H1 (cell line): ENCODE measurements around the gene MORF4L1. TPM values are rescaled to one million over a fixed set of nuclear protein-coding genes. Genes with fewer than 3 reads are reported as not detected.

ENCODE experiments used
- CTCF ChIA-PET: fragments of 300-600 bp; sonication (Branson Sonifier 250); formaldehyde crosslinking; loops from one replicate; lab custom pipeline; 2021; ENCODE audit not compliant: partially characterized antibody; lab: Charles Lee
- POLR2A ChIA-PET: fragments of 300-600 bp; sonication (Branson Sonifier 250); formaldehyde crosslinking; loops from one replicate; lab custom pipeline; 2021; ENCODE audit warnings: inconsistent platforms; ENCODE audit not compliant: partially characterized antibody; lab: Charles Lee
- DNase-seq, 2 experiments: peaks; one replicate each; pipeline versions ENCODE4 v3.0.0 to v3.0.0-alpha.2; 2010 to 2022; ENCODE audit warnings: low spot score in 2 of 2, low read depth in 1 of 2, mixed read lengths in 1 of 2
- FAIRE-seq: peaks from 2 replicates; lab custom pipeline; 2011; peaks lifted over from hg19 to GRCh38; lab: Jason Lieb, UNC
- H2AFZ ChIP-seq: 2 replicates; pipeline ENCODE4 v1.8.1; 2012; ENCODE audit warnings: low read length, inconsistent platforms
- H2AK5ac ChIP-seq: 2 replicates; pipeline ENCODE4 v1.6.1; 2013; ENCODE audit warnings: low read depth, low read length
- H2BK120ac ChIP-seq: replicated peaks from 2 replicates; pipeline ENCODE3; 2013; ENCODE audit warnings: low read depth, low read length, inconsistent platforms
- H2BK12ac ChIP-seq: 2 replicates; pipeline ENCODE4 v1.6.1; 2013; ENCODE audit warnings: low read depth, low read length
- H2BK15ac ChIP-seq: 2 replicates; pipeline ENCODE4 v1.6.1; 2013; ENCODE audit warnings: low read length
- H2BK20ac ChIP-seq: 2 replicates; pipeline ENCODE4 v1.6.1; 2013; ENCODE audit warnings: low read length
- H2BK5ac ChIP-seq: 2 replicates; pipeline ENCODE4 v1.6.1; 2013; ENCODE audit warnings: low read depth, low read length
- H3K14ac ChIP-seq: 2 replicates; pipeline ENCODE4 v1.6.1; 2013; ENCODE audit warnings: inconsistent platforms; ENCODE audit not compliant: insufficient read length
- H3K18ac ChIP-seq: 2 replicates; pipeline ENCODE4 v1.6.1; 2013; ENCODE audit warnings: low read length; ENCODE audit errors: extremely low read depth
- H3K23ac ChIP-seq: 2 replicates; pipeline ENCODE4 v1.6.1; 2013; ENCODE audit warnings: inconsistent platforms; ENCODE audit not compliant: insufficient read length
- H3K23me2 ChIP-seq: 2 replicates; pipeline ENCODE4 v1.6.1; 2013; ENCODE audit warnings: low read depth, low read length
- H3K27ac ChIP-seq: 2 replicates; pipeline ENCODE4 v1.6.1; 2011; ENCODE audit warnings: low read depth, low read length, inconsistent platforms
- H3K27me3 ChIP-seq, 4 experiments: replicated peaks in 1 of 4; 1 replicate in 1 of 4; 2 replicates in 3 of 4; pipeline versions ENCODE4 v1.6.1 to v1.8.1; 2011 to 2013; ENCODE audit warnings: low read length in 3 of 4, mild to moderate bottlenecking in 3 of 4, inconsistent platforms in 2 of 4, mixed read lengths in 2 of 4, moderate library complexity in 1 of 4; ENCODE audit not compliant: control insufficient read depth in 3 of 4, insufficient read depth in 3 of 4; ENCODE audit errors: extremely low read depth in 1 of 4
- H3K36me3 ChIP-seq, 4 experiments: 2 replicates each; pipeline versions ENCODE4 v1.6.1 to v1.8.1; 2011 to 2013; ENCODE audit warnings: mild to moderate bottlenecking in 4 of 4, low read length in 3 of 4, moderate library complexity in 2 of 4, control low read depth in 1 of 4, inconsistent platforms in 1 of 4; ENCODE audit not compliant: insufficient read depth in 4 of 4, control insufficient read depth in 2 of 4
- H3K4ac ChIP-seq: replicated peaks from 2 replicates; pipeline ENCODE3; 2013; ENCODE audit warnings: low read length, low read depth, mixed read lengths, inconsistent platforms; ENCODE audit not compliant: insufficient read length
- H3K4me1 ChIP-seq, 4 experiments: replicated peaks in 1 of 4; 1 replicate in 1 of 4; 2 replicates in 3 of 4; pipeline versions ENCODE4 v1.6.1 to v1.8.1; 2011 to 2013; ENCODE audit warnings: low read length in 3 of 4, inconsistent platforms in 2 of 4, mixed read lengths in 1 of 4; ENCODE audit not compliant: insufficient read depth in 4 of 4, control insufficient read depth in 3 of 4
- H3K4me2 ChIP-seq, 2 experiments: 2 replicates each; pipeline versions ENCODE4 v1.6.1 to v1.8.1; 2011 to 2013; ENCODE audit warnings: low read depth in 2 of 2, low read length in 2 of 2, control low read depth in 1 of 2, inconsistent platforms in 1 of 2, mild to moderate bottlenecking in 1 of 2; ENCODE audit not compliant: insufficient read depth in 1 of 2
- H3K4me3 ChIP-seq, 4 experiments: fragments of 200-600, 300-600 bp in 1 of 4; sonication (generic), shearing (Covaris generic), sonication (Bioruptor Twin) in 1 of 4; 2 replicates each; pipeline versions ENCODE4 v1.5.1 to v1.8.1; 2011 to 2016; ENCODE audit warnings: low read length in 4 of 4, low read depth in 3 of 4, control low read depth in 2 of 4, inconsistent platforms in 2 of 4, mild to moderate bottlenecking in 2 of 4, mixed read lengths in 1 of 4, moderate library complexity in 1 of 4; ENCODE audit not compliant: insufficient read depth in 2 of 4; ENCODE audit errors: extremely low read depth in 1 of 4
- H3K56ac ChIP-seq: replicated peaks from 2 replicates; pipeline ENCODE3; 2013; ENCODE audit warnings: low read depth, mild to moderate bottlenecking, mixed read lengths, low read length, inconsistent platforms; ENCODE audit not compliant: insufficient read length
- H3K79me1 ChIP-seq: 2 replicates; pipeline ENCODE4 v1.6.1; 2013; ENCODE audit warnings: low read depth, low read length, control low read depth
- H3K79me2 ChIP-seq, 2 experiments: 2 replicates each; pipeline versions ENCODE4 v1.6.1 to v1.8.1; 2012 to 2013; ENCODE audit warnings: low read length in 2 of 2, mild to moderate bottlenecking in 2 of 2, inconsistent platforms in 1 of 2; ENCODE audit not compliant: insufficient read depth in 2 of 2, control insufficient read depth in 1 of 2
- H3K9ac ChIP-seq, 4 experiments: replicated peaks in 1 of 4; 1 replicate in 1 of 4; 2 replicates in 3 of 4; pipeline versions ENCODE4 v1.6.1 to v1.8.1; 2011 to 2013; ENCODE audit warnings: low read depth in 3 of 4, low read length in 3 of 4, control low read depth in 2 of 4, mild to moderate bottlenecking in 2 of 4, moderate library complexity in 2 of 4, inconsistent platforms in 1 of 4; ENCODE audit errors: extremely low read depth in 1 of 4
- H3K9me3 ChIP-seq, 2 experiments: 2 replicates each; pipeline versions ENCODE4 v1.6.1 to v1.8.1; 2012 to 2013; ENCODE audit warnings: mild to moderate bottlenecking in 2 of 2, moderate library complexity in 2 of 2, control low read depth in 1 of 2, inconsistent platforms in 1 of 2, low read depth in 1 of 2, low read length in 1 of 2, mixed read lengths in 1 of 2; ENCODE audit not compliant: insufficient read depth in 2 of 2
- H4K20me1 ChIP-seq, 2 experiments: replicated peaks in 1 of 2; 2 replicates each; pipeline versions ENCODE3 to v1.8.1; 2011 to 2013; ENCODE audit warnings: inconsistent platforms in 2 of 2, low read length in 2 of 2, mild to moderate bottlenecking in 1 of 2; ENCODE audit not compliant: insufficient read depth in 2 of 2, control insufficient read depth in 1 of 2
- H4K5ac ChIP-seq: 2 replicates; pipeline ENCODE4 v1.6.1; 2013; ENCODE audit warnings: low read length, low read depth, mixed read lengths, inconsistent platforms; ENCODE audit not compliant: insufficient read length
- H4K8ac ChIP-seq: 2 replicates; pipeline ENCODE4 v1.8.0; 2013; ENCODE audit warnings: mild to moderate bottlenecking, moderate library complexity, low read length, inconsistent platforms; ENCODE audit not compliant: insufficient read depth; ENCODE audit errors: extremely low read depth
- H4K91ac ChIP-seq: replicated peaks from 2 replicates; pipeline ENCODE3; 2013; ENCODE audit warnings: low read length, mixed read lengths, inconsistent platforms; ENCODE audit not compliant: insufficient read length
- BCL11A ChIP-seq, 2 experiments: IDR thresholded peaks; one replicate each; pipeline ENCODE4 v1.6.1; 2011; ENCODE audit warnings: low read depth in 2 of 2, low read length in 2 of 2, mild to moderate bottlenecking in 2 of 2
- BRCA1 ChIP-seq: IDR thresholded peaks from 2 replicates; pipeline ENCODE4 v1.6.1; 2012; ENCODE audit warnings: low read depth, low read length, improper control_type of control experiment
- CHD2 ChIP-seq: IDR thresholded peaks from 2 replicates; pipeline ENCODE4 v1.6.1; 2012; ENCODE audit warnings: low read length, improper control_type of control experiment
- EP300 ChIP-seq, 2 experiments: IDR thresholded peaks; 1 replicate in 1 of 2; 2 replicates in 1 of 2; pipeline ENCODE4 v1.6.1; 2011 to 2012; ENCODE audit warnings: low read depth in 2 of 2, low read length in 2 of 2, mild to moderate bottlenecking in 2 of 2, borderline replicate concordance in 1 of 2, inconsistent platforms in 1 of 2, moderate library complexity in 1 of 2
- HDAC6 ChIP-seq: IDR thresholded peaks from one replicate; pipeline ENCODE4 v1.7.1; 2012; ENCODE audit warnings: low read depth, mild to moderate bottlenecking, inconsistent platforms, low read length, moderate library complexity
- JUND ChIP-seq: IDR thresholded peaks from 2 replicates; pipeline ENCODE4 v1.6.1; 2011; ENCODE audit warnings: mild to moderate bottlenecking, improper control_type of control experiment, low read length
- KDM1A ChIP-seq: fragments of 200-600, 300-600 bp; sonication (generic); IDR thresholded peaks from 2 replicates; pipeline ENCODE4 v1.7.1; 2016; ENCODE audit warnings: mild to moderate bottlenecking, low read length, borderline replicate concordance
- MAX ChIP-seq: IDR thresholded peaks from 2 replicates; pipeline ENCODE4 v1.6.1; 2012; ENCODE audit warnings: inconsistent platforms
- NANOG ChIP-seq: IDR thresholded peaks from 2 replicates; pipeline ENCODE4 v1.6.1; 2011; ENCODE audit warnings: low read length, low read depth, mild to moderate bottlenecking, inconsistent platforms; ENCODE audit not compliant: insufficient read depth, poor library complexity, severe bottlenecking
- PHF8 ChIP-seq: fragments of 200-600 bp; sonication (generic); conservative IDR thresholded peaks from 2 replicates; pipeline ENCODE4 v1.7.1; 2012; ENCODE audit warnings: low read depth, mild to moderate bottlenecking, inconsistent platforms, low read length, moderate library complexity
- SUZ12 ChIP-seq: fragments of 200-600 bp; sonication (generic); IDR thresholded peaks from 2 replicates; pipeline ENCODE4 v1.6.1; 2012; ENCODE audit warnings: mild to moderate bottlenecking, inconsistent platforms, low read length, moderate library complexity, mixed read lengths
- TAF7 ChIP-seq: optimal IDR thresholded peaks from 2 replicates; pipeline ENCODE3; 2011; ENCODE audit warnings: low read depth, mild to moderate bottlenecking, inconsistent platforms, low read length, moderate library complexity, borderline replicate concordance
- WGBS, 2 experiments: shearing (Covaris generic) in 1 of 2; methylation state at CpG; one replicate each; pipeline versions ENCODE4 v1.1.6 to v1.1.7; 2013 to 2015; ENCODE audit warnings: low lambda C conversion rate in 2 of 2, mixed read lengths in 2 of 2, inconsistent platforms in 1 of 2, low coverage in 1 of 2, missing lambda C conversion rate in 1 of 2; ENCODE audit not compliant: insufficient replicate concordance in 2 of 2, insufficient coverage in 1 of 2, insufficient read length in 1 of 2; ENCODE audit errors: extremely low coverage in 1 of 2, missing lambda C conversion rate in 1 of 2; 5-methylcytosine and 5-hydroxymethylcytosine counted together
- polyA plus RNA-seq, 7 experiments: library from polyadenylated mRNA; depleted of rRNA in 3 of 7; stranded (reverse) in 5 of 7; unstranded in 2 of 7; fragments of >200 nt in 5 of 7; fragments of 200-250 nt in 2 of 7; gene quantifications; 1 replicate in 5 of 7; 2 replicates in 1 of 7; 4 replicates in 1 of 7; pipeline versions ENCODE4 v1.2.1 to v1.2.3, GENCODE V29; 2011 to 2013; ENCODE audit warnings: missing spikeins in 2 of 7, mixed read lengths in 2 of 7
- total RNA-seq: library from RNA; stranded (reverse); fragmentation: NEBNext Ultra II Directional; extraction: Animal tissue kit (Norgen Biotek cat#: 25700); gene quantifications from 2 replicates; pipeline ENCODE4 v1.2.1, GENCODE V29; 2021

Gene MORF4L1
- total and polyA plus RNA-seq, 2 of the 8 experiments (the other 6 are each of a cell fraction or from before 2014, with no cell fraction given), result 260 to 533 TPM

- no peaks in the 10 kb centered on the region for H3K79me1 ChIP-seq
- no peak overlapping the region for H3K9ac ChIP-seq
- no peak overlapping the region for H3K4me2 ChIP-seq
- ChIA-PET POLR2A (interaction anchor here (0.5 to 2.3 kb wide), 8 partner anchors 7 to 664 kb away, joined by 3 to 14 read pairs (median 3); partner anchors contain the start of gene MORF4L1), CTCF (interaction anchor here (0.7 to 1.8 kb wide), 8 partner anchors 9 to 1949 kb away, joined by 3 to 6 read pairs (median 4); partner anchors contain the start of gene ADAMTS7)
- no peak overlapping the region for H3K18ac ChIP-seq
- FAIRE-seq (no peak), DNase-seq (no peak)
- peaks cover 1 to 11% (median 7%) of the 10 kb centered on the region in 4 experiments; a peak in 3 of 7 replicates for H3K4me1 ChIP-seq
- no peak overlapping the region for H2BK20ac ChIP-seq
- H4K8ac ChIP-seq, result no peak overlapping the region
- H3K36me3 ChIP-seq, result peaks cover 2 to 50% (median 18%) of the 10 kb centered on the region in 4 experiments; a peak in 6 of 8 replicates
- no peak overlapping the region; the same call in 1 of the 2 replicates for H2BK5ac ChIP-seq
- no peak overlapping the region for H4K91ac ChIP-seq
- H2BK120ac ChIP-seq, result no peak overlapping the region
- H2AK5ac ChIP-seq, result no peak overlapping the region
- no peak overlapping the region for H2BK12ac ChIP-seq
- H3K56ac ChIP-seq, result no peak overlapping the region
- 77% methylated on average over 6 of the region's 6 CpGs; no CpG with 5 or more reads in 1 of the 2 experiments for WGBS, 2 experiments
- peaks cover 70 to 100% of the 10 kb centered on the region in 2 experiments for H3K79me2 ChIP-seq
- H4K5ac ChIP-seq, result no peak overlapping the region
- H3K27me3 ChIP-seq, result no peaks in the 10 kb centered on the region
- no peak overlapping the region for H3K4me3 ChIP-seq
- H3K23me2 ChIP-seq, result peaks cover 3% of the 10 kb centered on the region; the same call in 1 of the 2 replicates
- peaks cover 34 to 51% of the 10 kb centered on the region in 2 experiments for H4K20me1 ChIP-seq
- no peak overlapping the region for H3K27ac ChIP-seq
- no peak overlapping the region for H3K4ac ChIP-seq
- no peak overlapping the region for H3K14ac ChIP-seq
- H2BK15ac ChIP-seq, result no peak overlapping the region
- no peak overlapping the region for H3K23ac ChIP-seq
- H3K9me3 ChIP-seq, result no peaks in the 10 kb centered on the region
- no peak overlapping the region for H2AFZ ChIP-seq
- TF ChIP-seq EP300 (IDR thresholded peaks at IDR 0.05; ENCODE audit: borderline replicate concordance in 1 of 2, low read depth in 2 of 2, low read length in 2 of 2) (no peak), HDAC6 (no peak), BRCA1 (no peak), NANOG (no peak), BCL11A (IDR thresholded peaks at IDR 0.05; ENCODE audit: low read depth in 2 of 2, low read length in 2 of 2) (no peak), CHD2 (no peak), SUZ12 (no peak), TAF7 (no peak), PHF8 (no peak), MAX (no peak), KDM1A (no peak), JUND (no peak)
Measured at GRCh38 chr15:78879517-78880241, 7.0 kb downstream of the MORF4L1 start.
